ENCODE data around the gene FKBP6. TPM values are rescaled to one million over a fixed set of nuclear protein-coding genes. Genes with fewer than 3 reads are reported as not detected.
"Not testable (repeated sequence)": the region's sequence is repeated elsewhere in the genome, so short reads cannot be mapped to it uniquely, and the experiment has no call there.

FKBP6 gene
- total RNA-seq, 1 donor from 2014 or later: not detected

- H3K4me2 ChIP-seq (ENCODE audit: low read length): no peak overlapping the region
- no peak for DNase-seq (ENCODE audit: low read depth)
- Mint-ChIP-seq H3K27me3 (ENCODE audit: low read depth, unreplicated experiment) (peaks cover 9% of the 10 kb centered on the region), H3K4me1 (ENCODE audit: low read depth, unreplicated experiment) (no peaks in the 10 kb centered on the region), H3K4me3 (ENCODE audit: unreplicated experiment) (no peak overlapping the region), H3K36me3 (ENCODE audit: low read depth, unreplicated experiment) (no peaks in the 10 kb centered on the region), H3K27ac (ENCODE audit: unreplicated experiment) (no peak overlapping the region), H3K9me3 (ENCODE audit: unreplicated experiment) (no peaks in the 10 kb centered on the region)
- H3K27me3 ChIP-seq (ENCODE audit: insufficient read depth, low read length): peaks cover 2% of the 10 kb centered on the region
- H3K36me3 ChIP-seq (ENCODE audit: insufficient read depth, low read length): no peaks in the 10 kb centered on the region
- H3K79me2 ChIP-seq (ENCODE audit: insufficient read depth, low read length): no peaks in the 10 kb centered on the region
- no peaks in the 10 kb centered on the region for H3K4me1 ChIP-seq (ENCODE audit: insufficient read depth, low read length)
- H3K9me3 ChIP-seq (ENCODE audit: insufficient read depth, low read depth, low read length): no peaks in the 10 kb centered on the region
- H3K27ac ChIP-seq (ENCODE audit: low read depth, low read length): no peak overlapping the region
- H2AFZ ChIP-seq (ENCODE audit: low read depth, low read length): no peak overlapping the region
- H3K4me3 ChIP-seq (ENCODE audit: insufficient read depth, low read depth, low read length): no peak overlapping the region
- no peaks in the 10 kb centered on the region for H4K20me1 ChIP-seq (ENCODE audit: insufficient read depth, low read length)
- FAIRE-seq: no peak
- no peak for TF ChIP-seq EZH2 (IDR thresholded peaks at IDR 0.05; ENCODE audit: insufficient read depth, low read length)
- TF ChIP-seq, protein P1, sequence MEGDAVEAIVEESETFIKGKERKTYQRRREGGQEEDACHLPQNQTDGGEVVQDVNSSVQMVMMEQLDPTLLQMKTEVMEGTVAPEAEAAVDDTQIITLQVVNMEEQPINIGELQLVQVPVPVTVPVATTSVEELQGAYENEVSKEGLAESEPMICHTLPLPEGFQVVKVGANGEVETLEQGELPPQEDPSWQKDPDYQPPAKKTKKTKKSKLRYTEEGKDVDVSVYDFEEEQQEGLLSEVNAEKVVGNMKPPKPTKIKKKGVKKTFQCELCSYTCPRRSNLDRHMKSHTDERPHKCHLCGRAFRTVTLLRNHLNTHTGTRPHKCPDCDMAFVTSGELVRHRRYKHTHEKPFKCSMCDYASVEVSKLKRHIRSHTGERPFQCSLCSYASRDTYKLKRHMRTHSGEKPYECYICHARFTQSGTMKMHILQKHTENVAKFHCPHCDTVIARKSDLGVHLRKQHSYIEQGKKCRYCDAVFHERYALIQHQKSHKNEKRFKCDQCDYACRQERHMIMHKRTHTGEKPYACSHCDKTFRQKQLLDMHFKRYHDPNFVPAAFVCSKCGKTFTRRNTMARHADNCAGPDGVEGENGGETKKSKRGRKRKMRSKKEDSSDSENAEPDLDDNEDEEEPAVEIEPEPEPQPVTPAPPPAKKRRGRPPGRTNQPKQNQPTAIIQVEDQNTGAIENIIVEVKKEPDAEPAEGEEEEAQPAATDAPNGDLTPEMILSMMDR (IDR thresholded peaks at IDR 0.05; ENCODE audit: insufficient read depth, low read depth, low read length): no peak
- H3K9ac ChIP-seq (ENCODE audit: low read length): no peak overlapping the region
Measured at GRCh38 chr7:73316521-73316920, 11.4 kb upstream of the FKBP6 start.

DNA sequence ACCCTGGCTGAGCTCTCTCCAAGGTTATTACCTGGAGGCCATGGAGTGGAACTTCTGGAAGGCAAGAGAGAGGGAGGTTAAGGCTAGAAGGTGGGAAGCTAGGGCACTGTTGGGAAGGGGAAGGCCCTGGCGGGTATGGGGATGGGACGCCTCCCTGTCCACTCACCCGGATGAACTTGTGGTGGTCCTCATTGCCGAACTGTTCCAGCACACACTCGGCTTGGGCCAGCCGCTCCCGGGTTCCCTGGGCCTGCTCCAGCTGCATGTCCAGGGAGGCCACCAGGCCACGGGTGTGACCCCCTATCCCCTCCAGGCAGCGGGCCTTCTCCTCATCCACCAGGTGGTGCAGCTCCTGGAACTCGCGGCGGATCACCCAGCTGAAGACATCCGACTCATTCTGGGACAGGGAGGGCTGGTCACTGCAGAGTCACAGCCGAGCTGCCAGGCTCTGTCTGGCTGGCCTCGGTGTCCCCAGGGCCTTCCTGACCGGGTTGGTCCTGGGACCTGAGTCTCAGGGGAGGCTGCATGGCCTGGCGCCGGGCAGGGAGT lies 9.2 kb upstream of the FKBP6 start:
- not testable (repeated sequence) for DNase-seq (ENCODE audit: low read depth); H3K4me2 ChIP-seq (ENCODE audit: low read length); H3K9ac ChIP-seq (ENCODE audit: low read length); H3K4me1 Mint-ChIP-seq (ENCODE audit: low read depth, unreplicated experiment); H3K27me3 ChIP-seq (ENCODE audit: insufficient read depth, low read length); H3K36me3 Mint-ChIP-seq (ENCODE audit: low read depth, unreplicated experiment); H3K4me1 ChIP-seq (ENCODE audit: insufficient read depth, low read length); H3K9me3 Mint-ChIP-seq (ENCODE audit: unreplicated experiment); H4K20me1 ChIP-seq (ENCODE audit: insufficient read depth, low read length); H3K79me2 ChIP-seq (ENCODE audit: insufficient read depth, low read length); FAIRE-seq; H3K27ac Mint-ChIP-seq (ENCODE audit: unreplicated experiment); H3K9me3 ChIP-seq (ENCODE audit: insufficient read depth, low read depth, low read length); H3K4me3 Mint-ChIP-seq (ENCODE audit: unreplicated experiment); H3K4me3 ChIP-seq (ENCODE audit: insufficient read depth, low read depth, low read length); H3K27ac ChIP-seq (ENCODE audit: low read depth, low read length); H2AFZ ChIP-seq (ENCODE audit: low read depth, low read length); H3K36me3 ChIP-seq (ENCODE audit: insufficient read depth, low read length)
- H3K27me3 Mint-ChIP-seq (ENCODE audit: low read depth, unreplicated experiment): peaks cover 25% of the 10 kb centered on the region

GRCh38 chr7:73319541-73319940 lies 8.4 kb upstream of the FKBP6 start:
- H3K27ac Mint-ChIP-seq (ENCODE audit: unreplicated experiment): not testable (repeated sequence)

GRCh38 chr7:73320009-73320408 lies 8.0 kb upstream of the FKBP6 start:
- not testable (repeated sequence) for H3K4me3 ChIP-seq (ENCODE audit: insufficient read depth, low read depth, low read length); H3K79me2 ChIP-seq (ENCODE audit: insufficient read depth, low read length); H3K27me3 ChIP-seq (ENCODE audit: insufficient read depth, low read length); H3K36me3 ChIP-seq (ENCODE audit: insufficient read depth, low read length); H4K20me1 ChIP-seq (ENCODE audit: insufficient read depth, low read length); H3K9me3 Mint-ChIP-seq (ENCODE audit: unreplicated experiment); H3K9me3 ChIP-seq (ENCODE audit: insufficient read depth, low read depth, low read length); H3K36me3 Mint-ChIP-seq (ENCODE audit: low read depth, unreplicated experiment); H3K4me1 ChIP-seq (ENCODE audit: insufficient read depth, low read length); DNase-seq (ENCODE audit: low read depth); H3K27ac ChIP-seq (ENCODE audit: low read depth, low read length); H3K4me2 ChIP-seq (ENCODE audit: low read length); H3K4me3 Mint-ChIP-seq (ENCODE audit: unreplicated experiment); H3K4me1 Mint-ChIP-seq (ENCODE audit: low read depth, unreplicated experiment); FAIRE-seq; H3K9ac ChIP-seq (ENCODE audit: low read length); H3K27ac Mint-ChIP-seq (ENCODE audit: unreplicated experiment); H2AFZ ChIP-seq (ENCODE audit: low read depth, low read length)
- peaks cover 30% of the 10 kb centered on the region for H3K27me3 Mint-ChIP-seq (ENCODE audit: low read depth, unreplicated experiment)

More at GRCh38 chr7:73319541-73319940, 8.4 kb upstream of the FKBP6 start:
- not testable (repeated sequence) for H3K9me3 ChIP-seq (ENCODE audit: insufficient read depth, low read depth, low read length); H3K9ac ChIP-seq (ENCODE audit: low read length); FAIRE-seq; H4K20me1 ChIP-seq (ENCODE audit: insufficient read depth, low read length); H3K36me3 ChIP-seq (ENCODE audit: insufficient read depth, low read length); DNase-seq (ENCODE audit: low read depth); H3K27ac ChIP-seq (ENCODE audit: low read depth, low read length); H3K79me2 ChIP-seq (ENCODE audit: insufficient read depth, low read length); H3K36me3 Mint-ChIP-seq (ENCODE audit: low read depth, unreplicated experiment); H3K27me3 ChIP-seq (ENCODE audit: insufficient read depth, low read length); H3K4me1 ChIP-seq (ENCODE audit: insufficient read depth, low read length); H3K4me1 Mint-ChIP-seq (ENCODE audit: low read depth, unreplicated experiment); H3K9me3 Mint-ChIP-seq (ENCODE audit: unreplicated experiment); H2AFZ ChIP-seq (ENCODE audit: low read depth, low read length); H3K4me3 Mint-ChIP-seq (ENCODE audit: unreplicated experiment); H3K4me3 ChIP-seq (ENCODE audit: insufficient read depth, low read depth, low read length); H3K4me2 ChIP-seq (ENCODE audit: low read length)
- peaks cover 27% of the 10 kb centered on the region for H3K27me3 Mint-ChIP-seq (ENCODE audit: low read depth, unreplicated experiment)

DNA sequence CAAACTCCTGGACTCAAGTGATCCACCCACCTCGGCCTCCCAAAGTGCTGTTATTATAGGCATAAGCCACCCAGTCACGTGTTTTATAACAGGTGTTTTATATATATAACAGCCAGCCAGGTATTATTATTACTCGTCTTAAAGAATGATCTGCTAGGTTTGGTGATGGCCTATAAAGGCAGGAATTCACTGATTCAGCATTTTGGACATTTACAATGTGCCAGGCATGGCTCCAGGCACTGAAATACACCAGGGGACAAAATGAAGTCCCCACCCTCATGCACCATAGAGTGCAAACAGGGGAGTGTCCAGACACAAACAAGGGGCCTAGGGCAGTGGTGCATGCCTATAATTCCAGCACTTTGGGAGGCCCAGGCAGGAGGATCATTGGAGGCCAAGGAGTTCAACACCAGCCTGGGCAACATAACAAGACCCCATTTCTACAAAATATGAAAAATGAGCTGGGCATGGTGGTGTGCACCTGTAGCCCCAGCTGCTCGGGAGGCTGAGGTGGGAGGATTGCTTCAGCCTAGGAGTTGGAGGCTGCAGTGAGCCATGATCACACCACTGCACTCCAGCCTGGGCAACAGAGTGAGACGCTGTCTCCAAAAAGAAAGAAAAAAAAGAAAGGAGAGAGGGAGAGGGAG lies 4.4 kb upstream of the FKBP6 start:
- not testable (repeated sequence) for H3K36me3 Mint-ChIP-seq (ENCODE audit: low read depth, unreplicated experiment); FAIRE-seq

More for the DNA sequence above, 4.4 kb upstream of the FKBP6 start:
- not testable (repeated sequence) for DNase-seq (ENCODE audit: low read depth); H3K4me1 Mint-ChIP-seq (ENCODE audit: low read depth, unreplicated experiment); H3K9ac ChIP-seq (ENCODE audit: low read length); H4K20me1 ChIP-seq (ENCODE audit: insufficient read depth, low read length); H3K4me1 ChIP-seq (ENCODE audit: insufficient read depth, low read length); H3K27ac Mint-ChIP-seq (ENCODE audit: unreplicated experiment); H3K79me2 ChIP-seq (ENCODE audit: insufficient read depth, low read length); H3K4me3 ChIP-seq (ENCODE audit: insufficient read depth, low read depth, low read length); H3K27ac ChIP-seq (ENCODE audit: low read depth, low read length); H3K9me3 ChIP-seq (ENCODE audit: insufficient read depth, low read depth, low read length); H3K9me3 Mint-ChIP-seq (ENCODE audit: unreplicated experiment); H3K36me3 ChIP-seq (ENCODE audit: insufficient read depth, low read length); H3K27me3 ChIP-seq (ENCODE audit: insufficient read depth, low read length)
- Mint-ChIP-seq H3K4me3 (ENCODE audit: unreplicated experiment) (peak overlapping the region; percentile 50), H3K27me3 (ENCODE audit: low read depth, unreplicated experiment) (peaks cover 27% of the 10 kb centered on the region)
- peak overlapping the region; percentile 47 for H2AFZ ChIP-seq (ENCODE audit: low read depth, low read length)
- H3K4me2 ChIP-seq (ENCODE audit: low read length): peak overlapping the region; percentile 73
